ENCODE data around the gene REG4. TPM values are rescaled to one million over a fixed set of nuclear protein-coding genes. Genes with fewer than 3 reads are reported as not detected.

REG4 gene
- total and polyA plus RNA-seq, 2 donors (not counting 3 experiments of a cell fraction or from before 2014, with no cell fraction given), result not detected

- Histone ChIP-seq H3K36me3 (ENCODE audit: control insufficient read depth in 2 of 2, extremely low read depth in 1 of 2, insufficient read depth in 2 of 2, low read length in 2 of 2) (no peaks in the 10 kb centered on the region), H3K4me3 (replicated peaks in 1 of 3; ENCODE audit: insufficient read depth in 1 of 3, low read depth in 1 of 3, low read length in 3 of 3) (no peak overlapping the region), H3K9me3 (replicated peaks; ENCODE audit: control insufficient read depth, insufficient read depth, low read length) (no peaks in the 10 kb centered on the region), H3K27me3 (ENCODE audit: control insufficient read depth in 2 of 2, insufficient read depth in 2 of 2, low read length in 2 of 2) (peaks cover 12 to 13% of the 10 kb centered on the region in 2 experiments), H3K4me2 (ENCODE audit: insufficient read depth, low read length) (no peak overlapping the region), H3K27ac (ENCODE audit: insufficient read depth, low read depth, low read length) (no peak overlapping the region), H3K9me1 (replicated peaks; ENCODE audit: control insufficient read depth, extremely low read depth, insufficient read depth, low read length) (no peaks in the 10 kb centered on the region), H4K20me1 (replicated peaks; ENCODE audit: control insufficient read depth, extremely low read depth, insufficient read depth, low read length) (no peaks in the 10 kb centered on the region), H2AFZ (ENCODE audit: low read depth, low read length) (no peak overlapping the region), H3K4me1 (ENCODE audit: control insufficient read depth, extremely low read depth, insufficient read depth, low read length) (no peaks in the 10 kb centered on the region), H3K79me2 (ENCODE audit: control insufficient read depth, insufficient read depth, low read length) (no peaks in the 10 kb centered on the region), H3K9ac (replicated peaks; ENCODE audit: extremely low read depth, insufficient read depth, low read length) (no peak overlapping the region)
- no peak for DNase-seq (ENCODE audit: low read depth, low spot score)
- dilution Hi-C loops (cut with MboI; ENCODE audit: extremely low pct_ligation_motif_present, low sequenced_read_pairs) (no loop called here), intact Hi-C loops (cut with micrococcal nuclease) (no loop called here)
- ChIA-PET POLR2A (no interaction called here), CTCF (interaction anchor here (0.9 to 2.9 kb wide), 2 partner anchors 29 to 34 kb away, joined by 3 to 11 read pairs; no protein-coding TSS in a partner anchor)
- TF ChIP-seq MYC (IDR thresholded peaks at IDR 0.05; ENCODE audit: low read depth, low read length), result no peak
- TF ChIP-seq CTCF (IDR thresholded peaks at IDR 0.05; ENCODE audit: extremely low read depth in 1 of 2, insufficient read depth in 1 of 2, low read depth in 1 of 2, low read length in 2 of 2), result no peak
- BruUV-seq (replicated peaks), result no TSS peak
- no peak for FAIRE-seq
Measured at GRCh38 chr1:119779869-119780356, 31.3 kb downstream of the REG4 start.

GRCh38 chr1:119778886-119779560, 32.2 kb downstream of the REG4 start:
- dilution Hi-C loops (cut with MboI; ENCODE audit: extremely low pct_ligation_motif_present, low sequenced_read_pairs) (no loop called here), intact Hi-C loops (cut with micrococcal nuclease) (no loop called here)
- H3K9me3 ChIP-seq (replicated peaks; ENCODE audit: control insufficient read depth, insufficient read depth, low read length), result no peaks in the 10 kb centered on the region
- no peak overlapping the region for H3K4me3 ChIP-seq (replicated peaks in 1 of 3; ENCODE audit: insufficient read depth in 1 of 3, low read depth in 1 of 3, low read length in 3 of 3)
- no peaks in the 10 kb centered on the region for H3K4me1 ChIP-seq (ENCODE audit: control insufficient read depth, extremely low read depth, insufficient read depth, low read length)
- H3K27me3 ChIP-seq (ENCODE audit: control insufficient read depth in 2 of 2, insufficient read depth in 2 of 2, low read length in 2 of 2), result peaks cover 13 to 16% of the 10 kb centered on the region in 2 experiments
- H3K27ac ChIP-seq (ENCODE audit: insufficient read depth, low read depth, low read length), result no peak overlapping the region
- no peak overlapping the region for H3K9ac ChIP-seq (replicated peaks; ENCODE audit: extremely low read depth, insufficient read depth, low read length)
- ChIA-PET POLR2A (no interaction called here), CTCF (interaction anchor here (0.9 to 2.9 kb wide), 2 partner anchors 30 to 34 kb away, joined by 3 to 11 read pairs; no protein-coding TSS in a partner anchor)
- no peaks in the 10 kb centered on the region for H3K36me3 ChIP-seq (ENCODE audit: control insufficient read depth in 2 of 2, extremely low read depth in 1 of 2, insufficient read depth in 2 of 2, low read length in 2 of 2)
- H3K79me2 ChIP-seq (ENCODE audit: control insufficient read depth, insufficient read depth, low read length), result no peaks in the 10 kb centered on the region
- H2AFZ ChIP-seq (ENCODE audit: low read depth, low read length), result no peak overlapping the region
- no peaks in the 10 kb centered on the region for H3K9me1 ChIP-seq (replicated peaks; ENCODE audit: control insufficient read depth, extremely low read depth, insufficient read depth, low read length)
- H4K20me1 ChIP-seq (replicated peaks; ENCODE audit: control insufficient read depth, extremely low read depth, insufficient read depth, low read length), result no peaks in the 10 kb centered on the region
- no peak overlapping the region for H3K4me2 ChIP-seq (ENCODE audit: insufficient read depth, low read length)
- TF ChIP-seq MAX (IDR thresholded peaks at IDR 0.05; ENCODE audit: insufficient read depth, insufficient read length), result no peak
- no peak for TF ChIP-seq FOS (IDR thresholded peaks at IDR 0.05; ENCODE audit: borderline replicate concordance, insufficient read depth, low read length)
- TF ChIP-seq GATA2 (IDR thresholded peaks at IDR 0.05; ENCODE audit: insufficient read depth, insufficient read length, low read depth, low read length), result no peak
- no peak for TF ChIP-seq POLR2A (IDR thresholded peaks at IDR 0.05; ENCODE audit: low read depth, low read length)
- TF ChIP-seq POLR2AphosphoS5 (IDR thresholded peaks at IDR 0.05; ENCODE audit: insufficient read depth, low read depth, low read length), result no peak
- TF ChIP-seq MYC (IDR thresholded peaks at IDR 0.05; ENCODE audit: low read depth, low read length), result no peak
- no peak for TF ChIP-seq CTCF (IDR thresholded peaks at IDR 0.05; ENCODE audit: extremely low read depth in 1 of 2, insufficient read depth in 1 of 2, low read depth in 1 of 2, low read length in 2 of 2)
- TF ChIP-seq JUN (IDR thresholded peaks at IDR 0.05; ENCODE audit: borderline replicate concordance, insufficient read depth, insufficient read length, low read depth), result no peak
- TF ChIP-seq EZH2 (IDR thresholded peaks at IDR 0.05; ENCODE audit: borderline replicate concordance, low read depth, low read length, severe bottlenecking), result no peak
- no TSS peak for BruUV-seq (replicated peaks)
- FAIRE-seq (no peak), DNase-seq (ENCODE audit: low read depth, low spot score) (no peak)
